SJCRH30 (cell line): Measurements from ENCODE around the gene PAX5. TPM values are rescaled to one million over a fixed set of nuclear protein-coding genes. Genes with fewer than 3 reads are reported as not detected.

Experiments
- DNase-seq, 2 experiments: peaks; one replicate each; pipeline ENCODE4 v3.0.0-alpha.2; 2015 to 2020
- H3K27ac ChIP-seq: fragments of 250-450 bp; sonication (Bioruptor Pico); 2 replicates; pipeline ENCODE4 v1.5.1; 2020; ENCODE audit warnings: mild to moderate bottlenecking, moderate library complexity
- H3K27me3 ChIP-seq: fragments of 250-450 bp; sonication (Bioruptor Pico); 2 replicates; pipeline ENCODE4 v1.5.1; 2020; ENCODE audit warnings: mild to moderate bottlenecking, moderate library complexity
- H3K36me3 ChIP-seq: fragments of 250-450 bp; sonication (Bioruptor Pico); 2 replicates; pipeline ENCODE4 v1.5.1; 2020; ENCODE audit warnings: mild to moderate bottlenecking, moderate library complexity
- H3K4me1 ChIP-seq: fragments of 250-450 bp; sonication (Bioruptor Pico); 2 replicates; pipeline ENCODE4 v1.5.1; 2020; ENCODE audit warnings: mild to moderate bottlenecking, moderate library complexity
- H3K4me3 ChIP-seq: fragments of 250-450 bp; sonication (Bioruptor Pico); 2 replicates; pipeline ENCODE4 v1.5.1; 2020; ENCODE audit warnings: mild to moderate bottlenecking, moderate library complexity
- H3K9me3 ChIP-seq: fragments of 250-450 bp; sonication (Bioruptor Pico); replicated peaks from 2 replicates; pipeline ENCODE4 v1.5.1; 2020; ENCODE audit warnings: mild to moderate bottlenecking, moderate library complexity
- total RNA-seq: library from RNA; depleted of rRNA; stranded (reverse); fragments of >200 nt; shearing (Covaris generic); gene quantifications from 2 replicates; pipeline ENCODE4 v1.2.3, GENCODE V29; 2014

Gene PAX5
- total RNA-seq, 1 experiment from 2014 or later = 3.4 TPM

DNA sequence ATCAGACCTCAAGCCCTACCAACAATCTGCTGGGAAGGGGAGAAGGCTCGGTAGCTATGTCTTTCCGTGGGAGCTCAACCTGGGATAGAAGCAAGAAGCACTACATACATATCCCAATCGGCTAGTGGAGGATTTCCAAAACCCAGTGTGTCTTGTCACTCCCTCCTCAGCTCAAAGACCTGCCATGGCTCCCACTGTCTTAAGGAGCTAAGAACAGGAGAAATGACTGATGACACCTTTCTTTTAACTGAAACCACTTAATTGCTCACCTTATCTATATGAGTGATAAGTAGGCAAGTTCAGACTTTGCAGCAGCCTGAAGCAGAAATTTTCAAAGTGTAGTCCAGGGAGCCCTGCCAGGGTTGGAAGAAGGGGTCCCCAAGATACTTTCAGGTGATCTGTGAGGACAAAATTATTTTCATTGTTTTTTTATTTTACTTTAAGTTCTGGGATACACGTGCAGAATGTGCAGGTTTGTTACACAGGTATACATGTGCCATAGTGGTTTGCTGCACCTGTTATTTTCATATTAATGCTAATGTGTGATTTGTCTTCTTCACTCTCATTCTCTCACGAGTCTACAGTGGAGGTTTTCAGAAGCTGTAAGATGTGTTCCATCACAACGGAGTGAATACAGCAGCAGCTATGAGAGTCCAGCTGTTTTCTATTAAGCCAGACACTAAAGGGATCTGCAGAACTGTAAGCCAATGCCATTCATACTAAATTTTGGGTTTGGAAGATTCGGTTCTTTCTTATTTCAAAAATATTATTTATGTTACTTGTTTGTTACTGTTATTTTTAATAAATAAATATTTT lies 41.4 kb downstream of the PAX5 start:
- H3K27ac ChIP-seq = no peak overlapping the region
- no peak for DNase-seq
- H3K4me1 ChIP-seq = peaks cover 10% of the 10 kb centered on the region
- H3K27me3 ChIP-seq = no peaks in the 10 kb centered on the region
- H3K4me3 ChIP-seq = no peak overlapping the region
- H3K36me3 ChIP-seq = no peaks in the 10 kb centered on the region
- H3K9me3 ChIP-seq = peaks cover 5% of the 10 kb centered on the region

DNA sequence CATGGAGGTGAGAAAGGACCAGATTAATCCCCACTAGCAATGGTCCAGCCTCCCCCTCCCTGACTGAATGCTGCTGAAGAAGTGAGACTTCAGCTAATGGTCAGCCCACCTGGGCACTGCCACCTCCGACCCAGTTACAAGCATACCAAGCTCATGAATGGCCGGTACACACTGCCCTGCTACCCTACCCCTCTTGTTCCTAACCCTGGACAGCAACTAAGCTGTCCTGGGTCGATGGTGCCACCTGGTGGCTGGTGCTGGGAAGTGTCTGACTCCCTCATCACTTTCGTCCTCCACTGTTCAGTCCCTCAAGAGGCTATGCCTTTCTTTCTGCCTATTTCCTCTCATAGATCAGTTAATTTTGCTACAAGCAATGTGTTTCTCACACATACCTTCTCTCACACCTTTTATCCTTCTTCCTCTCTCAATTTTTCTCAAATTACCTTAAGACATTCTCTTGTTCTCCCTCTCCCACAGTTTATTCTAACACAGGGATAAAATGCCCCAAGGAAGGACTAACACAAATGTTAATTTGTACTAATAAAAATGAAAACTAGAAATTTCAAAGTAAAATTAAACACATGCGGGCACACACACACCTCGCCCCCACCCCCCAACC lies 42.4 kb downstream of the PAX5 start:
- Histone ChIP-seq H3K4me1 (peaks cover 3% of the 10 kb centered on the region), H3K27me3 (no peaks in the 10 kb centered on the region), H3K9me3 (peaks cover 5% of the 10 kb centered on the region), H3K36me3 (no peaks in the 10 kb centered on the region), H3K4me3 (no peak overlapping the region), H3K27ac (no peak overlapping the region)
- DNase-seq = peak; percentile 19 to 58

DNA sequence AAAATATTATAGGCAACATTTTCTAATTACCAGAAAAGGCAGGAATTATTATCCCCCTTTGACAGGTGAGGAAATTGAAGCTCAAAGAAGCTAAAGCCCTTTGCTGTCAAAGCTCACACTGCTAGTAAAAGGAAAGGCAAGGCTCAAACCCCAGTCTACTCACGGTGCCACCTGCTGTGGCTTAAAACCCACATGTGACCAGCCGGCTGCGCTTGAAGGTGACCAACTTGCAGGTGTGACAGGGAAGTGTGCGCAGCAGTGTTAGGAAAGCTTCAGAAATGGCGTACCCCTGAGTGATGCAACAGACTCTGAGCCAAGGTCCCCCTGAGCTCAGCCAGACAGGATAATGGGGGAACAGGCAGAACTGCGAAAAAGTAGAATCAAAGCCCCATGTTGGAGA lies 45.2 kb downstream of the PAX5 start:
- Histone ChIP-seq H3K27ac (no peak overlapping the region), H3K36me3 (no peaks in the 10 kb centered on the region), H3K27me3 (no peaks in the 10 kb centered on the region), H3K9me3 (peaks cover 5% of the 10 kb centered on the region), H3K4me1 (no peaks in the 10 kb centered on the region), H3K4me3 (no peak overlapping the region)
- no peak for DNase-seq

DNA sequence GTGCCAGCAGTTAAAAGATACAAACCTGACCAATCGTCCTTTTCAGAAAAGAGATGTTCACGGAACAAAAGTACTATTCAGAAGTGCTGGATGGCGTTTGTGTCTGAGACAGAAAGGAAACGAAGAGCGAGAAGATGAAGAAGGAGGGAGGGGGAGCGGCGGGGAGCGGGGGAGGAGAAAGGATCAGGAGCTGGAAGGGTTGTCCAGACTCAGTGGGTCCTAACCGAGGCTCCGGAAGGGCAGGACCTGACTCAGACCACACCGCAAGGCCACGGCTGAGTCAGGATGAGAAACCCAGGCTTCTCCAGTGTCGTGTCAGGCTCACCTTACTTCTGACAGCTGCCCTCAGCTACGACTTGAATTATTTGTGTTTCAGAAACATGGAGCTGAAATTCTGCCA lies 46.2 kb downstream of the PAX5 start:
- Histone ChIP-seq H3K9me3 (peaks cover 5% of the 10 kb centered on the region), H3K36me3 (no peaks in the 10 kb centered on the region), H3K4me1 (no peaks in the 10 kb centered on the region), H3K27me3 (no peaks in the 10 kb centered on the region), H3K4me3 (no peak overlapping the region), H3K27ac (no peak overlapping the region)
- no peak for DNase-seq

DNA sequence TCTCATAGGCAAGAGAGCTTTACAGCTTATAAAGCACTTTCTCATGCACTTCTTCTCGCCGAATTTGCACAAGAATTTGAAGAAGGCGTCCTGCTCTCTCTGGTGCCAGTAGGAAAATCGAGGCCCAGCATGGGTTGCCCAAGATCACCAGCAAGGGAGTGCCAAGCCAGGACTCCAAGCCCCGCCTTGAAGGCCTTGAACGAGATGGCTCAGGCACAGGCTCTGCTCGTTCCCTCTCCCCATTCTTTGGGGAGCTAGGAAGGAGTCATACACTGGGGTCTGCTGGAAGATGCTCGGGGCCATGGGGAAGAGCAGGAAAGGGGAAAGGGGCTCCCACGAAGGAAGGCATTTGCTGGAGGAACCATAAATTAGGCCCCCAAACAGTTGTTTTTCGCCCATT lies 46.7 kb downstream of the PAX5 start:
- no peaks in the 10 kb centered on the region for H3K27me3 ChIP-seq
- no peak overlapping the region for H3K4me3 ChIP-seq
- H3K27ac ChIP-seq = no peak overlapping the region
- no peaks in the 10 kb centered on the region for H3K4me1 ChIP-seq
- H3K36me3 ChIP-seq = no peaks in the 10 kb centered on the region
- no peak for DNase-seq
- H3K9me3 ChIP-seq = peaks cover 5% of the 10 kb centered on the region

DNA sequence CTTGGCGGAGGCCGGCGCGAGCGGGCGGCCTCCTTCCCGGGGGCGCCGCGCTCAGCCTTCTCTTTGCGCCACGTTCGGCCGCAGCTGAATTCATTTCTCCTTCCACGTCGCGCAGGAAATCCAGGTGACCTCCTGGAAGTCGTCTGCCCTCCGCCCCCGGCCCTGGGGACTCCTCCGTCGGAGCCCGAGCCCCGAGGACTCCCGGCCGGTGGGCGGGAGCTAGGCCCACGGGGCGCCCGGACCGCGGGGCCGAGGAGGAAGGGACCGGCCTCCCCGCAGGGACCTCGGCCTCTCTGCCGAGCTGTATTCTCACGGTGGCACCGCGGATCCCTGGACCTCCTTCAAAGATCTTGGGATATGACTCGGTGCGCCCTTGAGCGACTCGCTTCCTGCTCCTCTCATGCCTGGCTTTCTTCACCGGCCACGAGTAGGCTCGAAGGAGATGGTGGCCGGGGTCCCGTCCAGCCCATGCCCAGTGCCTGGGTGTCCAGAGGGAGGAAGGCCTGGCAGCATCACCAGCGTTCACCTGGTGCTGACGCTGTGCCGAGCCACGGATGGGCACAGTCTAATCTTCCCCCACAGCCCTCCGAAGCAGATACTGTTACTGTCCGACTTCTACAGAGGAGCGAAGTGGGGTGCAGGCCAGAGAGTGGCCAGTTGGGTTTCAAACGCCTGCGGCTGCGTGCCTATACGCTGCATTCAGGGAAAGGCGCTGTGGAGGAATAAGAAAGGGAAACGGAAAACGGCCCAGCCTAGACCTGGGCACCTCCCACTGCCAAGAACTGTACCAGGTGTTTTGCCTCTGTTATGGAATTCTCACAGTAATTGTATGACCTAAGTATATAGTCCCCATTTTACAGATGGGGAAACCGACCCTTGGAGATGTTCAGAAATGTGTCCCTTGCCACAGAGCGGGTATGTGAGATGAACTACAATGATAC lies 47.3 kb downstream of the PAX5 start:
- no peaks in the 10 kb centered on the region for H3K4me1 ChIP-seq
- H3K27ac ChIP-seq = no peak overlapping the region
- peaks cover 5% of the 10 kb centered on the region for H3K9me3 ChIP-seq
- no peaks in the 10 kb centered on the region for H3K27me3 ChIP-seq
- no peak for DNase-seq
- H3K4me3 ChIP-seq = no peak overlapping the region
- no peaks in the 10 kb centered on the region for H3K36me3 ChIP-seq

DNA sequence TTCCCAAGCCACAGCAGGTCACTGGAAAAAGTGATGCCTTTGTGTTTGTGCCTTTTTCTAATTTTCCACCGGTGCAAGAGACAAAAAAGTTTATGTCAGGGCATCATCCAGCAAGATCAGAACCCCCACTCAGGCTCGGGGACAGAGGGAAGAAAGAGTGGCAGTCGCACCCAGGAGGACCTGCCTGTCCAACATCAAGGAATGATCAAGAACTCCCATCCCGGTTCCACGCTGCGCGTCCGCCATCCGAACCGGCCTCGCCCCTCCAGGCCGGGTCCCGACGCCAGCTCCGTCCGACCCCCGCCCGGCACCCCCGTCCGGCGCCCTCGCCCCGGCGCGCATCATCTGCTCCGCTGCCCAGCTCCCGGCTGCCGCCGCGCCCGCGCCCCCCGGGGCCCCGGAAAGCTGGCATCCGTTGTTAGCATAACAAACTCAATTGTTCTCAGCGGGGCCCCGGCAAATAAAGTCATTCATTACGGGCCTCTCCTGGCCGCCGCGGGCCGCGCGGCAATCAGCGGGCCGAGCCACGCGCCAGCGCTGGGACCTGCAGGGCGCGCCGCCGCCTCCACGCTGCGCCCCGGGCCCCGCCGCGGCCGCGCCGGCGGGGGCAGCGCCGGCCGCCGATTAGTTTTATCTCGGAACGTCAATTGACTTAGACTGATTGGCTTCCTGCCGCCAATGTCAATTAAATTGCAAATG lies 48.1 kb downstream of the PAX5 start:
- Histone ChIP-seq H3K27me3 (no peaks in the 10 kb centered on the region), H3K36me3 (no peaks in the 10 kb centered on the region), H3K27ac (no peak overlapping the region), H3K4me3 (no peak overlapping the region), H3K4me1 (no peaks in the 10 kb centered on the region), H3K9me3 (no peaks in the 10 kb centered on the region)
- no peak for DNase-seq

DNA sequence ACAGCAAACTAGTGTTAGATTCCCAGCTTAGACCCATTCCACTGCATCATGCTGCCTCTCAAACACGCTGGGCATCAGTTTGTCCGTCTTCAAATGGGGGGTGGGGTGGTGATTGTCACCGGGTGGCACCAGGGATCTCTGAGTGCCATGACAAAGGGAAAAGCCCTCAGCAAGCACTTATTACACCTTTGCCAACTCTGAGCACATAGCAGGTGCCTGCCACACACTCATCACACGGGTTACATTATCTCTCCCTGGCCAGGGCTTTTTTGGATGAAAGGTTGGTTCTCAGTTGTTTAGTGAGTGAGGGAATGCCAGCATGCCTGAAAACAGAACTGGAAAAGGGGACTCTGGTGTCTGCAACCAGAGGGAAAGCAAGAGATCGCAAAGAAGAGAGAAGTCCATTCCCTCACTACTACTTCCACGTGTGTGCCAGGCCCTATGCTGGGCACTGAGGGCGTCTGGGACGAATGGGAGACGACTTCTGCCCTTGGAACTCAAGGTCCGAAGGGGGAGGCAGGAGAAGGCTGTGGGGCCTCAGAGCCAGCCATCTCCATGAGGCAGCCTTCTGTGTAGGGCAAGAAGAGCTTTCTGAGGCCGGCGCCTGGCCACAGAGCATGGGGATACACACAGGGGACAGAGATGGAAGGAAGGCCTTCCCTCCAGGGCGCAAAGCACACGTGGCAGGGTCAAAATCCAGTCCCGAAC lies 48.9 kb downstream of the PAX5 start:
- H3K9me3 ChIP-seq = no peaks in the 10 kb centered on the region
- no peak overlapping the region for H3K27ac ChIP-seq
- no peak for DNase-seq
- H3K4me3 ChIP-seq = no peak overlapping the region
- no peaks in the 10 kb centered on the region for H3K36me3 ChIP-seq
- no peaks in the 10 kb centered on the region for H3K27me3 ChIP-seq
- no peaks in the 10 kb centered on the region for H3K4me1 ChIP-seq

DNA sequence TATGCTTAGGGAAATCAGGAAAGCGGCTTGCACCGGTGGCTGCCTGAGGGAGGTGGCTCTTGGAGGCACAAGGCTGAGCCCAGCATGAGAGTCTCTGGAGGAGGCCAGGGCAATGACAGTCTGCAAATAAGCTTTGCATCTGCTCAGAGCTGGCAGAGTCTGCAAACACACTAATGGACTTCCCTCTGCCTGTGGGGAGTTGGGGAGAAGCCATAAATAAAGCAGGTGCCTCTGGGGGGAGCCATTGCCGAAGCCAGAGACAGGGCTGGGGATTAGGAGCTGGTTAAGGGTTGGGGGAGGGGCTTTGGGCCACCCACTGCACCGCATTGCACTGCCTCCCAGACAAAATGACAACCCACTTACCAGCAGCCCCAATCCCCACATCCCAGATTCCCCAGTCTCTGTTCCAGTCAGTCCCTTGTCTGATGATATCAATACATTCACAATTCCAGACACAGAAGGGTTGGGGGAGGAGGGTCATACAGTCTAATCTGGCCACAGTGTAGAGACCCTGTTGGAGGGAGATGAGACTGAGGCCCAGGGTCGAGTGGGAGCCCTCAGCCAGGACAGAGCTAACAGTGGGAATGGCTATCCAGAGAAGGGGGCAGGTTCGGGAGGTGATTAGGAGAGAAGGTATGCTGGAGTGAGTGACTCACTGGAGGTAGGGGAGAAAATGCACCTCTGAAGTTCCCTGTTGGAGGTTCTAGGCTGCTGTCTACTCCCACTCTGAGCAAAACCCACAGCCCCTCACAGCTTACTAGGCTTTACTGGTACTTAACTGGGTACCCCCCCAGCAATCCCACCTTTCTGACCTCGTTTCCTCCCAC lies 53.7 kb downstream of the PAX5 start:
- DNase-seq = peak; percentile 45 to 63
- Histone ChIP-seq H3K4me1 (no peaks in the 10 kb centered on the region), H3K27me3 (no peaks in the 10 kb centered on the region), H3K4me3 (no peak overlapping the region), H3K9me3 (no peaks in the 10 kb centered on the region), H3K36me3 (no peaks in the 10 kb centered on the region), H3K27ac (no peak overlapping the region)

DNA sequence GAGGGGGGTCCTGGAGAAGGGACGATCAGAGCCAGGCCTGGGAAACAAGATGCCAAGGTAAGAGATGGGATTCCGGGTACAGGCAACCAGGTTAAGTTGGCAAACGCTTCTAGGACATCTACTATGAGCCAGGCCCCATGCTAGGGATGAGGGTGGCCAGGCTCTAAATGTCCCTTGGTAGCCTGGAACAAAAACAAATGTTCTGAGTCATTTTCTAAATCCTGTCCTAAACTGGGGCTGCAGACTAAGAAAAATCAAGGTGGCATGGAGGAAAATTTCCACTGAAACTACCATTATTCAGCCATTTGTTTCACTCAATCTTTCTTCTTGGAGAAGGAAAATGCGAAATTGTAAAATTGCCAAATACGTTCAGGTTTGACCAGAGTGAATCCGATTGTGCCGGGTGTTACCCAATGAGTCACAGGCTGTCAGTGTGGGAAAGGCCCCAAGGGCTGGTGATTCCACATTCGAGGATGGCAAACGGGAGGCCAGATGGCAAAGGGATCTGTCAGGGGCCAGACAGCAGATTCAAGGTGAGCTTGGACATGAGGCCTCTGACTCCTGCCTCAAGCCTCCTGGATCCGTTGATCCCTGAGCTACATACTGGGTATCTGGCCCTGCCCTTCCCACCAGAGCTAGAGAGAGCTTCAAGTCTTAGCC lies 57.6 kb downstream of the PAX5 start:
- Histone ChIP-seq H3K4me1 (no peaks in the 10 kb centered on the region), H3K36me3 (no peaks in the 10 kb centered on the region), H3K9me3 (no peaks in the 10 kb centered on the region), H3K27ac (no peak overlapping the region), H3K27me3 (no peaks in the 10 kb centered on the region), H3K4me3 (no peak overlapping the region)
- no peak for DNase-seq

DNA sequence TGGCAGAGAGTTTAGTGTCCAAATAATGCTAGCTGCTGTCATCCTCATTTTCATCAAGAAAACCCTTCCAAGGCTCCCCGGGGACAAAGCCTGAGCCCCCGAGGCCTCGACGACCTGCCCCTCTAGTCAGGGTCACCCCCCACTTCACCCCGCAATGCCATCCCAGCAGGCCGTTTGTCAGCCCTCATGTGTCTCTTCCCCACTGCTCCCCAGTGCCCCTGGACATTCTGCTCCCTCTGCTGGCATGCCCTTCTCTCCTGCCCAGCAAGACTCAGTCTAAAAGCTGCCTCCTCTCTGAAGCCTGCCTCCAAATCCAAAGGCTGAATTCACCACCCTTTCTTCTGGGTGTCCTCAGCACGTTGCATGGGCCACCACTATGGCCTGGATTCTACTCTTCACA lies 59.3 kb downstream of the PAX5 start:
- Histone ChIP-seq H3K9me3 (no peaks in the 10 kb centered on the region), H3K27me3 (no peaks in the 10 kb centered on the region), H3K4me3 (no peak overlapping the region), H3K4me1 (no peaks in the 10 kb centered on the region), H3K27ac (no peak overlapping the region), H3K36me3 (no peaks in the 10 kb centered on the region)
- DNase-seq = no peak

DNA sequence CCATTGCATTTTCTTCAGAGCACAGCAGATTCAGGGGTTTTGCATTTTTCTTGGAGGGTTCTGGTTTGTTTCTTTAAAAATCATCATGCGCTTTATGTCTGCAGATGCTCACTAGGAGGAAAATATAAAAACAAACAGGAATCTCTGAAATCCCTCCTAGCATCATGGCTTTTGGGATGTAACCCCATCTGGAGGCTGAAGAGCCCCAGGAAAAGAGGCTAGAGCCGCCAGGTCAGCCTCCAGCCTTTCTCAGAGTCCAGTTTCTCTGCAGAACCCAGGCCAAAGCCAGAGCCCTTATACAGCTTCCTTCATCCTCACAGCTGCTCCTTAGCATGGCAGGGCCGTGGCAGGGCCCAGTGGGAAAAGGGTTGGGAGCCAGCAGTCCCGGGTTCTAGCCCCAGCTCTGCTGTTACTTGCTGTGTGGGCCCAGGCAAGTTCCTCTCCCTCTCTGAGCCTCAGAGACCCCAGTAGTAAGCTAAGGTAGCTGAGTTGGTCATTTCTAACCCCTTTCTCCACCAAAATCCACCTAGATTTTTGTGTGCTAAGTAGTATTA lies 62.1 kb downstream of the PAX5 start:
- no peaks in the 10 kb centered on the region for H3K36me3 ChIP-seq
- H3K4me1 ChIP-seq = no peaks in the 10 kb centered on the region
- no peak overlapping the region for H3K27ac ChIP-seq
- no peak overlapping the region for H3K4me3 ChIP-seq
- H3K9me3 ChIP-seq = no peaks in the 10 kb centered on the region
- no peak for DNase-seq
- H3K27me3 ChIP-seq = no peaks in the 10 kb centered on the region
